Stomach (tissue), 9 donors: ENCODE results near the gene TAB2. TPM values are rescaled to one million over a fixed set of nuclear protein-coding genes. Genes with fewer than 3 reads are reported as not detected.

Experiments
- DNase-seq, 2 donors: peaks; one replicate each; pipeline versions ENCODE4 v3.0.0 to v3.0.0-alpha.2; 2013 to 2019
- H3K27ac ChIP-seq, 5 donors: fragments of 200-600 bp in 4 of 5; sonication (generic) in 4 of 5; one replicate each; pipeline ENCODE4 v1.5.1; 2013 to 2019; ENCODE audit warnings: mild to moderate bottlenecking in 1 of 5, moderate library complexity in 1 of 5
- H3K27me3 ChIP-seq, 3 donors: fragments of 200-600 bp; sonication (generic); one replicate each; pipeline ENCODE4 v1.5.1; 2017 to 2019; ENCODE audit warnings: mixed run types in 1 of 3
- H3K36me3 ChIP-seq, 4 donors: fragments of 200-600 bp; sonication (generic); 1 replicate in 3 of 4; 2 replicates in 1 of 4; pipeline ENCODE4 v1.5.1; 2016 to 2019
- H3K4me1 ChIP-seq, 4 donors: fragments of 200-600 bp; sonication (generic); one replicate each; pipeline ENCODE4 v1.5.1; 2016 to 2019
- H3K4me3 ChIP-seq, 4 donors: fragments of 200-600 bp; sonication (generic) in 3 of 4; one replicate each; pipeline ENCODE4 v1.5.1; 2016 to 2019; ENCODE audit warnings: mild to moderate bottlenecking in 1 of 4
- H3K9me3 ChIP-seq, 4 donors: fragments of 200-600 bp; sonication (generic); one replicate each; pipeline ENCODE4 v1.5.1; 2016 to 2019
- EP300 ChIP-seq: sonication (generic); formaldehyde crosslinking; IDR thresholded peaks from one replicate; pipeline ENCODE4 v1.6.1; 2017; ENCODE audit warnings: antibody characterized with exemption
- POLR2A ChIP-seq, 4 donors: fragments of 450-650 bp; IDR thresholded peaks; one replicate each; pipeline ENCODE4 v1.6.1; 2016; ENCODE audit warnings: antibody characterized with exemption in 4 of 4, control low read depth in 2 of 4, mild to moderate bottlenecking in 1 of 4, moderate library complexity in 1 of 4
- POLR2AphosphoS5 ChIP-seq, 3 donors: sonication (generic); formaldehyde crosslinking; IDR thresholded peaks; one replicate each; pipeline ENCODE4 v1.6.1; 2016; ENCODE audit warnings: antibody characterized with exemption in 3 of 3
- WGBS, 5 donors: extraction: QIAGEN DNeasy Blood & Tissue Kit in 3 of 5; methylation state at CpG; one replicate each; pipeline versions ENCODE4 v1.1.5 to v1.1.7; 2013 to 2018; 5-methylcytosine and 5-hydroxymethylcytosine counted together
- intact Hi-C: fragments of 100-400 bp; cut with DNase I; formaldehyde crosslinking; loops from one replicate; pipeline ENCODE4 v1.15.1; 2023; ENCODE audit warnings: low total_unique reads
- polyA plus RNA-seq, 3 donors: library from polyadenylated mRNA; stranded (reverse); fragments of 200-250 nt; gene quantifications; one replicate each; pipeline ENCODE4 v1.2.3, GENCODE V29; 2013
- total RNA-seq, 5 donors: library from RNA; depleted of rRNA; stranded (reverse); fragments of >200 nt; gene quantifications; one replicate each; pipeline versions ENCODE4 v1.1.0 to v1.2.3, GENCODE V29; 2014 to 2016
- TF ChIP-seq, protein P1 (sequence below), 7 experiments: fragments of 450-650 bp in 4 of 7; fragments of 200-600 bp in 3 of 7; sonication (generic) in 3 of 7; IDR thresholded peaks; one replicate each; pipeline ENCODE4 v1.5.1; 2016 to 2019; ENCODE audit warnings: antibody characterized with exemption in 7 of 7, control low read depth in 2 of 7, mild to moderate bottlenecking in 1 of 7
- donor health status: healthy with polysubstance abuse.
- donor health status: Bipolar disorder and iron deficiency.
- donor health status: healthy.

Gene TAB2
- total and polyA plus RNA-seq, 8 donors, result 14.1 to 119 (median 47.4) TPM

DNA sequence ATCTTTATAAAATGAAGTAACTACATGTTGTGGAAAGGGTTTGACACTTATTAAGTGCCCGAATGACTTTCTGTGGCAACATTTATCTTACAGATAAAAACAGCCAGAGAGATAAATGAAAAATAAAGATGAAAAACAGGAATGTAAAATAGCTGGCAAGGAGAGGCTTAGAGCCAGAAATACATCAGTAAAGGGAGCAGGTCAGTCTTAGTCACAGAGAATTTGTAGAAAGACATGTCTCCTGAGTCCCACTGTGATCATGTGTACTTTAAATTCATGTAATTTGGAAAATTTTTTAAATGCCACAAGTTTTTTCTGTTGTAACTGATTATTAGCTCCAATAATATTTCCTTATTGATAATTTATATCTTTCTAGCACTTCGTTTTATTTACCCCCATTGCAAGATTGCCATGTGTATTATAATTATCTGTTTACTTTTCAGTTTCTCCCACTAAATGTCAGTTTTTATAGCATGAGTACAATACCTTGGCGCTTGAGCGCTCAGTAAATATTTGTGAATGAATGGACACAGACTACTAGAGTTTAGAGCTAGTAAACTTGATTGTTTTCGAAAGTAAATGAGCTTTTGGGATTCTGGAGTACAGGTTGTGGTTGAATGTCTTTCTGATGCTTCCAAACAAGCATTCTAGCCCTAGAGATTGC is 15.2 kb downstream of the TAB2 start:
- Histone ChIP-seq H3K27ac (no peak overlapping the region), H3K27me3 (no peaks in the 10 kb centered on the region), H3K4me1 (peaks cover 46 to 100% (median 77%) of the 10 kb centered on the region in 4 donors), H3K4me3 (no peak overlapping the region), H3K9me3 (no peaks in the 10 kb centered on the region), H3K36me3 (no peaks in the 10 kb centered on the region)
- WGBS, 5 donors, result 34 to 60% (median 49%) methylated on average over 5 of the region's 5 CpGs
- TF ChIP-seq POLR2AphosphoS5 (IDR thresholded peaks at IDR 0.05), result no peak
- TF ChIP-seq POLR2A (IDR thresholded peaks at IDR 0.05), result no peak
- TF ChIP-seq, protein P1, sequence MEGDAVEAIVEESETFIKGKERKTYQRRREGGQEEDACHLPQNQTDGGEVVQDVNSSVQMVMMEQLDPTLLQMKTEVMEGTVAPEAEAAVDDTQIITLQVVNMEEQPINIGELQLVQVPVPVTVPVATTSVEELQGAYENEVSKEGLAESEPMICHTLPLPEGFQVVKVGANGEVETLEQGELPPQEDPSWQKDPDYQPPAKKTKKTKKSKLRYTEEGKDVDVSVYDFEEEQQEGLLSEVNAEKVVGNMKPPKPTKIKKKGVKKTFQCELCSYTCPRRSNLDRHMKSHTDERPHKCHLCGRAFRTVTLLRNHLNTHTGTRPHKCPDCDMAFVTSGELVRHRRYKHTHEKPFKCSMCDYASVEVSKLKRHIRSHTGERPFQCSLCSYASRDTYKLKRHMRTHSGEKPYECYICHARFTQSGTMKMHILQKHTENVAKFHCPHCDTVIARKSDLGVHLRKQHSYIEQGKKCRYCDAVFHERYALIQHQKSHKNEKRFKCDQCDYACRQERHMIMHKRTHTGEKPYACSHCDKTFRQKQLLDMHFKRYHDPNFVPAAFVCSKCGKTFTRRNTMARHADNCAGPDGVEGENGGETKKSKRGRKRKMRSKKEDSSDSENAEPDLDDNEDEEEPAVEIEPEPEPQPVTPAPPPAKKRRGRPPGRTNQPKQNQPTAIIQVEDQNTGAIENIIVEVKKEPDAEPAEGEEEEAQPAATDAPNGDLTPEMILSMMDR (IDR thresholded peaks at IDR 0.05), result no peak
- DNase-seq, result no peak
- intact Hi-C loops, result no loop called here

DNA sequence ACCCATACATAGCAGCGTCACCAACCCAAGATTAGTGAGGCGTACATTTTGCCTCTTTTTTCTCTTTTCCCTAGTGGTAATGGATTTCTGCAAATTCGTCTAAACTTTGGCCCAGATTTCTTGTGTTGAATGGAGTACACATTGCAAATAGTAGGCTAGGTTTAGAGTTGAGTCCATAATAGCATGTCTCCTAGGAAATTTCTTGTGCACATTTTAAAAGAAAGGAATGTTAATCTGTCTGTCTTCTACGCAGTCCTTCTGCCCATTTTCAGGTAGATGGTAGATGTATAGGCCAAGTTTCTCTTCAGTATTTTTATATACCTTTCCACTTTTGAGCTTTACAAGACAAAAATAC is 15.7 kb downstream of the TAB2 start:
- WGBS, 5 donors, result 67 to 76% (median 69%) methylated on average over 4 of the region's 4 CpGs
- TF ChIP-seq, protein P1 (IDR thresholded peaks at IDR 0.05), result no peak
- TF ChIP-seq POLR2A (IDR thresholded peaks at IDR 0.05) (no peak), POLR2AphosphoS5 (IDR thresholded peaks at IDR 0.05) (no peak), EP300 (no peak)
- peaks cover 46 to 100% (median 77%) of the 10 kb centered on the region in 4 donors for H3K4me1 ChIP-seq
- no peaks in the 10 kb centered on the region for H3K27me3 ChIP-seq
- H3K9me3 ChIP-seq, result no peaks in the 10 kb centered on the region
- no peak overlapping the region for H3K27ac ChIP-seq
- intact Hi-C loops, result no loop called here
- no peak overlapping the region for H3K4me3 ChIP-seq
- H3K36me3 ChIP-seq, result no peaks in the 10 kb centered on the region
- DNase-seq, result no peak

DNA sequence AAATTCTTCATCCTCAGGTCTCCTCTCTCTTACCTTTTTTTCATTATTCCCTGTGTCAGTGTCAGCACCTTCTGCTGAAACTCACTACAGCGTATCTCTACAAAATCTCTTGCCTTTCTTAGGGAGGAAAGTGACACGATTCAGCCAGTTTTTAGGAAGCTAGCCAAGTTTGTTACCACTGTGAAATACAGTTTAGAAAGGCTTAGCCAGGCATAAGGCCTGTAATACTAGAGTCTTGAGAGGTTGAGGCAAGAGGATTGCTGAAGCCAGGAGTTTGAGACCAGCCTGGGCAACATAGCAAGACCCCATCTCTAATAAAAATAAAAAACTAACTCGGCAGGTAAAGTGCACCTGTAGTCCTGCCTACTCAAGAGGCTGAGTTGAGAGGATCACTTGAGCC is 16.7 kb downstream of the TAB2 start:
- DNase-seq, result no peak
- Histone ChIP-seq H3K4me1 (peaks cover 45 to 100% (median 78%) of the 10 kb centered on the region in 4 donors), H3K36me3 (no peaks in the 10 kb centered on the region), H3K9me3 (no peaks in the 10 kb centered on the region), H3K27me3 (no peaks in the 10 kb centered on the region), H3K27ac (peak overlapping the region in 4 of 5 donors; percentile 55 to 71 (median 58)), H3K4me3 (no peak overlapping the region)
- TF ChIP-seq POLR2A (IDR thresholded peaks at IDR 0.05), result no peak
- TF ChIP-seq, protein P1 (IDR thresholded peaks at IDR 0.05), result no peak
- TF ChIP-seq EP300, result no peak
- no peak for TF ChIP-seq POLR2AphosphoS5 (IDR thresholded peaks at IDR 0.05)
- intact Hi-C loops, result no loop called here
- 52 to 59% (median 56%) methylated on average over 3 of the region's 3 CpGs for WGBS, 5 donors

DNA sequence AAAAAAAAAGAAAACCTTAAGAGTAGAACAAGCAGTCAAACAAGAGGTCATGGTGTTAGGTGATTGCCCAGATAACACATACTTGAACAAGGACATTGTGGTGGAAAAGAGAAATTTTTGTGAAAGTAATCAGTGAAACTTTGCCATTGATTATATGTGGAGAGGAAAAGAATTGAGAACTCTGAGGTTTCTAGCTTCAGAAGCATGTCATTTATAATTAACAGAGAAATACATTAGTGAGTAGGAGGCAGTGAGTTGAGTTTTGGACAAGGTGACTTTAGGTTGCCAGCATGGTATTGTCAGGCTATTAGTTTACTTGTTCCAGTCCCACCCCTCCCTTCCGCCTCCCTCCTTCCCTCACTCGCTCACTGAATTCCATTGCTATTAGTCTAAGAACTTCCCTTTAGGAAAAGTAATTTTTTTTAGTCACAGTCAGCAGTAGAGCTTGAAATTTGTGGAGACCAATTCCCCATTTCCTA is 17.2 kb downstream of the TAB2 start:
- intact Hi-C loops, result no loop called here
- H3K27me3 ChIP-seq, result no peaks in the 10 kb centered on the region
- H3K27ac ChIP-seq, result peak overlapping the region in 4 of 5 donors; percentile 55 to 71 (median 58)
- peaks cover 40 to 97% (median 76%) of the 10 kb centered on the region in 4 donors for H3K4me1 ChIP-seq
- TF ChIP-seq POLR2A (IDR thresholded peaks at IDR 0.05), result no peak
- no peak for TF ChIP-seq POLR2AphosphoS5 (IDR thresholded peaks at IDR 0.05)
- TF ChIP-seq EP300, result no peak
- TF ChIP-seq, protein P1 (IDR thresholded peaks at IDR 0.05), result no peak
- peak; percentile 34 to 49 for DNase-seq
- no peak overlapping the region for H3K4me3 ChIP-seq
- WGBS, 5 donors, result 26 to 45% (median 37%) methylated on average over 2 of the region's 2 CpGs
- H3K36me3 ChIP-seq, result no peaks in the 10 kb centered on the region
- H3K9me3 ChIP-seq, result no peaks in the 10 kb centered on the region
